ENCODE measurements around the gene DLEU7.

DNA sequence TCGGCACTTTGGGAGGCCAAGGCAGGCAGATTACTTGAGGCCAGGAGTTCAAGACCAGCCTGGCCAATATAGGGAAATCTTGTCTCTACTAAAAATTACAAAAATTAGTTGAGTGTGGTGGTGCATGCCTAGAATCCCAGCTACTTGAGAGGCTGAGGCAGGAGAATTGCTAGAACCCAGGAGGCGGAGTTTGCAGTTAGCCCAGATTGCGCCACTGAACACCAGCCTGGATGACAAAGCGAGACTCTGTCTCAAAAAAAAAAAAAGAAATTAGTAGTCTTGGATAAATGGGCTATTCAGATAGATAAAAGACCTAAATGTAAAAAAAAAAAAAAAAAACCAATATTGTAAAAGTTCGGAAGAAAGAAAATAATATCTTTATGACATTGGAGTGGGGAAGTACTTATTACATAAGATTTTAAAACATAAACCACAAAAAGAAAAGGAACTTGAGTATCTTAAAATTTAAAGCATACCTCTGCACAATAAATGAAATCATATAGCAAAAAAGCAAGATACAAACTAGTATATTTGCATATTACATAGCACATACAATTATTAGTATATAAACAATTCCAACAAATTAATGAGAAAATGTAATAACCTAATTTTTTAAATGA is 39.4 kb upstream of the DLEU7 start:
- TF ChIP-seq, protein P1, sequence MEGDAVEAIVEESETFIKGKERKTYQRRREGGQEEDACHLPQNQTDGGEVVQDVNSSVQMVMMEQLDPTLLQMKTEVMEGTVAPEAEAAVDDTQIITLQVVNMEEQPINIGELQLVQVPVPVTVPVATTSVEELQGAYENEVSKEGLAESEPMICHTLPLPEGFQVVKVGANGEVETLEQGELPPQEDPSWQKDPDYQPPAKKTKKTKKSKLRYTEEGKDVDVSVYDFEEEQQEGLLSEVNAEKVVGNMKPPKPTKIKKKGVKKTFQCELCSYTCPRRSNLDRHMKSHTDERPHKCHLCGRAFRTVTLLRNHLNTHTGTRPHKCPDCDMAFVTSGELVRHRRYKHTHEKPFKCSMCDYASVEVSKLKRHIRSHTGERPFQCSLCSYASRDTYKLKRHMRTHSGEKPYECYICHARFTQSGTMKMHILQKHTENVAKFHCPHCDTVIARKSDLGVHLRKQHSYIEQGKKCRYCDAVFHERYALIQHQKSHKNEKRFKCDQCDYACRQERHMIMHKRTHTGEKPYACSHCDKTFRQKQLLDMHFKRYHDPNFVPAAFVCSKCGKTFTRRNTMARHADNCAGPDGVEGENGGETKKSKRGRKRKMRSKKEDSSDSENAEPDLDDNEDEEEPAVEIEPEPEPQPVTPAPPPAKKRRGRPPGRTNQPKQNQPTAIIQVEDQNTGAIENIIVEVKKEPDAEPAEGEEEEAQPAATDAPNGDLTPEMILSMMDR (IDR thresholded peaks at IDR 0.05; ENCODE audit: low read depth, low read length, missing input control): no peak
- TF ChIP-seq RAD21 (IDR thresholded peaks at IDR 0.05) (no peak), TAF1 (conservative IDR thresholded peaks at IDR 0.05) (no peak), FOXA1 (IDR thresholded peaks at IDR 0.05) (no peak)
- TF ChIP-seq, protein P2, sequence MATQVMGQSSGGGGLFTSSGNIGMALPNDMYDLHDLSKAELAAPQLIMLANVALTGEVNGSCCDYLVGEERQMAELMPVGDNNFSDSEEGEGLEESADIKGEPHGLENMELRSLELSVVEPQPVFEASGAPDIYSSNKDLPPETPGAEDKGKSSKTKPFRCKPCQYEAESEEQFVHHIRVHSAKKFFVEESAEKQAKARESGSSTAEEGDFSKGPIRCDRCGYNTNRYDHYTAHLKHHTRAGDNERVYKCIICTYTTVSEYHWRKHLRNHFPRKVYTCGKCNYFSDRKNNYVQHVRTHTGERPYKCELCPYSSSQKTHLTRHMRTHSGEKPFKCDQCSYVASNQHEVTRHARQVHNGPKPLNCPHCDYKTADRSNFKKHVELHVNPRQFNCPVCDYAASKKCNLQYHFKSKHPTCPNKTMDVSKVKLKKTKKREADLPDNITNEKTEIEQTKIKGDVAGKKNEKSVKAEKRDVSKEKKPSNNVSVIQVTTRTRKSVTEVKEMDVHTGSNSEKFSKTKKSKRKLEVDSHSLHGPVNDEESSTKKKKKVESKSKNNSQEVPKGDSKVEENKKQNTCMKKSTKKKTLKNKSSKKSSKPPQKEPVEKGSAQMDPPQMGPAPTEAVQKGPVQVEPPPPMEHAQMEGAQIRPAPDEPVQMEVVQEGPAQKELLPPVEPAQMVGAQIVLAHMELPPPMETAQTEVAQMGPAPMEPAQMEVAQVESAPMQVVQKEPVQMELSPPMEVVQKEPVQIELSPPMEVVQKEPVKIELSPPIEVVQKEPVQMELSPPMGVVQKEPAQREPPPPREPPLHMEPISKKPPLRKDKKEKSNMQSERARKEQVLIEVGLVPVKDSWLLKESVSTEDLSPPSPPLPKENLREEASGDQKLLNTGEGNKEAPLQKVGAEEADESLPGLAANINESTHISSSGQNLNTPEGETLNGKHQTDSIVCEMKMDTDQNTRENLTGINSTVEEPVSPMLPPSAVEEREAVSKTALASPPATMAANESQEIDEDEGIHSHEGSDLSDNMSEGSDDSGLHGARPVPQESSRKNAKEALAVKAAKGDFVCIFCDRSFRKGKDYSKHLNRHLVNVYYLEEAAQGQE (IDR thresholded peaks at IDR 0.05): no peak
- TF ChIP-seq, protein P3, sequence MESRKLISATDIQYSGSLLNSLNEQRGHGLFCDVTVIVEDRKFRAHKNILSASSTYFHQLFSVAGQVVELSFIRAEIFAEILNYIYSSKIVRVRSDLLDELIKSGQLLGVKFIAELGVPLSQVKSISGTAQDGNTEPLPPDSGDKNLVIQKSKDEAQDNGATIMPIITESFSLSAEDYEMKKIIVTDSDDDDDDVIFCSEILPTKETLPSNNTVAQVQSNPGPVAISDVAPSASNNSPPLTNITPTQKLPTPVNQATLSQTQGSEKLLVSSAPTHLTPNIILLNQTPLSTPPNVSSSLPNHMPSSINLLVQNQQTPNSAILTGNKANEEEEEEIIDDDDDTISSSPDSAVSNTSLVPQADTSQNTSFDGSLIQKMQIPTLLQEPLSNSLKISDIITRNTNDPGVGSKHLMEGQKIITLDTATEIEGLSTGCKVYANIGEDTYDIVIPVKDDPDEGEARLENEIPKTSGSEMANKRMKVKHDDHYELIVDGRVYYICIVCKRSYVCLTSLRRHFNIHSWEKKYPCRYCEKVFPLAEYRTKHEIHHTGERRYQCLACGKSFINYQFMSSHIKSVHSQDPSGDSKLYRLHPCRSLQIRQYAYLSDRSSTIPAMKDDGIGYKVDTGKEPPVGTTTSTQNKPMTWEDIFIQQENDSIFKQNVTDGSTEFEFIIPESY (IDR thresholded peaks at IDR 0.05): no peak
